ENCODE measurements around the gene RAB8B. TPM values are rescaled to one million over a fixed set of nuclear protein-coding genes. Genes with fewer than 3 reads are reported as not detected.

The RAB8B gene
- total and polyA plus RNA-seq, 5 donors from 2014 or later, result 67.4 to 114 (median 77.7) TPM

DNA sequence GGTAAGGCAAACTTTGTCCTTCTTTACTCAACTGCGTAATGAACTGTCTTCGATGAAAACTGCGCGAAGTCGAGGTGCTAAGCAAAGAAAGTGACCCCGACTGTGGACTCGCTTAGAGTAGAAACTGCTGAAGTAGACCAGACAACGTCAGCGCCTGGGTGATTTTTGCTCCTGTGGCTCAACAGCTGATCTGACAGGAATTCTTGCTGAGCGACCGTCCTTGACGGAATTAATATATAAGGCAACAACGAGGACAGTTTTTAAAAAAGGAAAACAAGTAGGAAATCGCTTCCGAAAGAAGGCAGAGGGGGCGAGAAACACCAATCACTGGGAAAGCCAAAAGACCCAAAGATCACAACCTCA, 32.7 kb upstream of the RAB8B start:
- peak overlapping the region; percentile 93 for H3K4me3 ChIP-seq (ENCODE audit: low read depth, low read length)
- DNase-seq, result peak in 1 of 3 donors; percentile 42

DNA sequence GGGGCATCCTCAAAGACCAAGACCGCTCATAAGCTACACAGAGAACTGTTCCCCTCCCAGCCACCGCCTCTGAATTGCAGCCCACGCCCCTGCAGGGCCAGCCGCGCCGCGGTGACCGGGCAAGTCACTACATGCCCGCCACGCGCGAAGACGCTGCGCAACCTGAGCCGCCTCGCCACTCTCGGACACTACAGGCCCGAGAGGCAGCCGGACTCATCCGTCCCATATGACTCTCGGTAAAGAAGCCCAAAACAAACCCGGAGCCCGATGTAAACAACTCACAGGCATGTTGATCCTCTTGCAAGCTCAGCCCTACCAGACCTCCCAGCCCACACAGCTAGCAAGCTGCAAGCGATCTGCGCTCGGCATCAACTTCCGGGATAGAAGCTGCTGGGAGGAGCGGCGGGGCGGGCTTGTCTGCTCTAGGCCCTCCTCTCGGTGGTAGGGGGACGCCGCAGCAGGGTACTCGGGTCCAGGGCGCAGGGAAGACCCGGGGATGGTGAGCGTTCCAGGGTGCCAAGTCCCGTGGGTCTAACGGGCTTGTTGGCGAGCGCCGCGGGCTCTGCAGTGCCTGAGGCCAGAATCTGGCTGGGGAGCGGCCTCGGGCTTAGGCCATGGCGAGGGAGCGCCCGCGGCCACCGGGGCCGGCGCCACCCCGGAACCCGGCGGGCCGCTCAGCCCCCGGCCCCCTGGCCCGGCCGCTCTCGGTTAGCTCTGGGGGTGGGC, 32.1 kb upstream of the RAB8B start, which contains the start of gene RPS27L:
Gene RPS27L, minus strand, starts transcription at position 360 of the 726 bp plus-strand sequence. Its CDS starts 72 bp downstream, at position 288.
- Mint-ChIP-seq H3K9me3 (peaks cover 0 to 2% (median 0%) of the 10 kb centered on the region in 7 donors), H3K27ac (peak within 1 kb of the TSS; percentile 94 to 100 (median 99)), H3K27me3 (no peaks in the 10 kb centered on the region), H3K4me1 (peaks cover 19 to 38% (median 28%) of the 10 kb centered on the region in 4 donors), H3K4me3 (peak within 1 kb of the TSS; percentile 98 to 100 (median 100)), H3K36me3 (peaks cover 8% of the 10 kb centered on the region)
- ATAC-seq (ENCODE audit: low read depth in 2 of 2) (peak; percentile 98), DNase-seq (peak; percentile 81 to 96 (median 87))
- Histone ChIP-seq H3K4me3 (ENCODE audit: low read depth, low read length) (peak within 1 kb of the TSS; percentile 93), H3K36me3 (ENCODE audit: control insufficient read depth, insufficient read depth, low read length) (peaks cover 13% of the 10 kb centered on the region), H3K4me1 (ENCODE audit: control insufficient read depth, insufficient read depth, low read length, poor library complexity, severe bottlenecking) (peaks cover 17% of the 10 kb centered on the region), H3K27ac (ENCODE audit: insufficient read depth, low read length, poor library complexity, severe bottlenecking) (peak within 1 kb of the TSS; percentile 77), H3K9me3 (ENCODE audit: control insufficient read depth in 2 of 2, low read length in 2 of 2) (no peaks in the 10 kb centered on the region), H3K27me3 (ENCODE audit: control insufficient read depth, insufficient read depth, low read length) (no peaks in the 10 kb centered on the region)

More for the DNA sequence above, 32.7 kb upstream of the RAB8B start:
- Mint-ChIP-seq H3K27ac (peak overlapping the region; percentile 94 to 100 (median 99)), H3K9me3 (peaks cover 0 to 2% (median 0%) of the 10 kb centered on the region in 7 donors), H3K4me1 (peaks cover 19 to 38% (median 29%) of the 10 kb centered on the region in 4 donors), H3K4me3 (peak overlapping the region; percentile 98 to 100 (median 100)), H3K27me3 (no peaks in the 10 kb centered on the region), H3K36me3 (peaks cover 9% of the 10 kb centered on the region)
- no peaks in the 10 kb centered on the region for H3K27me3 ChIP-seq (ENCODE audit: control insufficient read depth, insufficient read depth, low read length)
- peaks cover 17% of the 10 kb centered on the region for H3K4me1 ChIP-seq (ENCODE audit: control insufficient read depth, insufficient read depth, low read length, poor library complexity, severe bottlenecking)
- H3K36me3 ChIP-seq (ENCODE audit: control insufficient read depth, insufficient read depth, low read length), result peaks cover 13% of the 10 kb centered on the region
- no peaks in the 10 kb centered on the region for H3K9me3 ChIP-seq (ENCODE audit: control insufficient read depth in 2 of 2, low read length in 2 of 2)
- no peak for ATAC-seq (ENCODE audit: low read depth in 2 of 2)
- H3K27ac ChIP-seq (ENCODE audit: insufficient read depth, low read length, poor library complexity, severe bottlenecking), result peak overlapping the region; percentile 77

DNA sequence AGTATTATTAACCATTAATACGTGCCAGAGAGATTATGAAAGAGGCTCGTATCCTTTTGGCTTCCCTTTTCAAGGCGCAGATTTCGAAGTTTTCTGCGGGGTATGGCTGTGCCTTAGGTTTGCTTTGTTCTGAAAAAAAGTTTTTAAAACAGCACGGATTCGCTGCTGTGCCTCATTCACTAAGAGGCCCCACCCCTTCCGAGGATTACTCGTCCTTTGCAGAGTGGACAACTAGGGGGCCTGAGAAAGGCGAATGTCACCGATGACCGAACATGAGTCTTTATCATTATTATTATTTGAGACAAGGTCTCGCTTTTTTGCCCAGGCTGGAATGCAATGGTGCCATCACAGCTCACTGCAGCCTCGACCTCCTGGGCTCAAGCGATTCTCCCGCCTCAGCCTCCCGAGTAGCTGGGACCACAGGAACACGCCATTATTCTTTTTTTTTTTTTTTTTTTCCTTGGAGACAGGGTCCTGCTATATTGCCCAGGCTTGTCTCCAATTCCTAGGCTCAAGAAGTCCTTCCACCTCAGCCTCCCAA, 31.4 kb upstream of the RAB8B start:
- Mint-ChIP-seq H3K4me3 (peak overlapping the region; percentile 89 to 100 (median 93)), H3K36me3 (peaks cover 6% of the 10 kb centered on the region), H3K27me3 (no peaks in the 10 kb centered on the region), H3K9me3 (peaks cover 0 to 2% (median 0%) of the 10 kb centered on the region in 7 donors), H3K27ac (peak overlapping the region; percentile 87 to 100 (median 94)), H3K4me1 (peaks cover 16 to 33% (median 24%) of the 10 kb centered on the region in 4 donors)
- no peaks in the 10 kb centered on the region for H3K27me3 ChIP-seq (ENCODE audit: control insufficient read depth, insufficient read depth, low read length)
- peaks cover 17% of the 10 kb centered on the region for H3K4me1 ChIP-seq (ENCODE audit: control insufficient read depth, insufficient read depth, low read length, poor library complexity, severe bottlenecking)
- ATAC-seq (ENCODE audit: low read depth in 2 of 2), result peak; percentile 4 to 9
- peak overlapping the region; percentile 93 for H3K4me3 ChIP-seq (ENCODE audit: low read depth, low read length)
- H3K36me3 ChIP-seq (ENCODE audit: control insufficient read depth, insufficient read depth, low read length), result peaks cover 10% of the 10 kb centered on the region
- H3K27ac ChIP-seq (ENCODE audit: insufficient read depth, low read length, poor library complexity, severe bottlenecking), result peak overlapping the region; percentile 77
- H3K9me3 ChIP-seq (ENCODE audit: control insufficient read depth in 2 of 2, low read length in 2 of 2), result no peaks in the 10 kb centered on the region
- peak in 2 of 3 donors; percentile 9 to 63 for DNase-seq

DNA sequence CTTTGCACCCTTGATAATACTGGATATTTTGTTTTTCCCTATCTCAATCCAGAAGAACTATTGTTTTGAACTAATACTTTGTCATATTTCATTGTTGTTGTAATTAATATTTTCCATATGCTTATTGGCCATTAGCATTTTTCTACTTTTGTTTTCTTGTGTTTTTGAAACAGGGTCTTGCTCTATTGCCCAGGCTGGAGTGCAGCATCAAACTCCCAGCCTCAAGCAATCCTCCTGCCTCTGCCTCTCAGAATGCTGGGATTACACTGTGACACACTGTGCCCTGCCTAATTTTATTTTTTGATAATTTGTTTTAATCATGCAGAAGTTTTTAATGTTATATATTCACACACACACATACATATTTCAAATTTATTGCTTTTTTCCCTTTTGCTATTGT, 28.8 kb upstream of the RAB8B start:
- ATAC-seq (ENCODE audit: low read depth in 2 of 2), result no peak
- Mint-ChIP-seq H3K36me3 (no peaks in the 10 kb centered on the region), H3K4me3 (peak overlapping the region in 2 of 4 donors; percentile 62 to 74), H3K27ac (no peak overlapping the region), H3K4me1 (peaks cover 9 to 19% (median 12%) of the 10 kb centered on the region in 4 donors), H3K27me3 (no peaks in the 10 kb centered on the region), H3K9me3 (peaks cover 0 to 2% (median 0%) of the 10 kb centered on the region in 7 donors)
- Histone ChIP-seq H3K4me1 (ENCODE audit: control insufficient read depth, insufficient read depth, low read length, poor library complexity, severe bottlenecking) (peaks cover 13% of the 10 kb centered on the region), H3K27ac (ENCODE audit: insufficient read depth, low read length, poor library complexity, severe bottlenecking) (no peak overlapping the region), H3K36me3 (ENCODE audit: control insufficient read depth, insufficient read depth, low read length) (peaks cover under 1% of the 10 kb centered on the region), H3K9me3 (ENCODE audit: control insufficient read depth in 2 of 2, low read length in 2 of 2) (no peaks in the 10 kb centered on the region), H3K4me3 (ENCODE audit: low read depth, low read length) (no peak overlapping the region), H3K27me3 (ENCODE audit: control insufficient read depth, insufficient read depth, low read length) (no peaks in the 10 kb centered on the region)
- no peak for DNase-seq

DNA sequence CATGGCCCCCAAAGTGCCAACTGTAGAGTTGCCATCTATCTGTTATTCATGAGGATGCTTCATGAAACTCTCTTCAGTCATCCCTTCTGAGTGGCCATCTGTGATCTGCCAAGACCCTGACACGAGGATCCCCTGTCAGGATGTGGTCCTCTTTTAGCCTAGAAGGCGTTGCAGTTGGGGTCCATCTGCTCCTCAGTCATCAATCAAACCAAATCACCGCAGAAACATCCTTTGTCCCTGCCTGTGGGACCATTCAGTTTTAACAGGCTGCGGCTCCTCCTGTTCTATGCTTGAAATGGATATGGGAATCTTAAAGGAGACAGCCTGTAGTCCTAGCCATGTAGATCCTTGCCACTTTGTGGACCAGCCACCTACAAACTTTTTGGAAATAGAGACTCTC, 26.2 kb upstream of the RAB8B start:
- H3K9me3 Mint-ChIP-seq, result peaks cover 0 to 2% (median 0%) of the 10 kb centered on the region in 7 donors
- H3K27me3 Mint-ChIP-seq, result no peaks in the 10 kb centered on the region
- no peaks in the 10 kb centered on the region for H3K36me3 Mint-ChIP-seq
- ATAC-seq (ENCODE audit: low read depth in 2 of 2), result no peak
- no peak overlapping the region for H3K4me3 ChIP-seq (ENCODE audit: low read depth, low read length)
- H3K9me3 ChIP-seq (ENCODE audit: control insufficient read depth in 2 of 2, low read length in 2 of 2), result no peaks in the 10 kb centered on the region
- no peak overlapping the region for H3K27ac Mint-ChIP-seq
- H3K36me3 ChIP-seq (ENCODE audit: control insufficient read depth, insufficient read depth, low read length), result no peaks in the 10 kb centered on the region
- peaks cover 0 to 8% (median 4%) of the 10 kb centered on the region in 4 donors for H3K4me1 Mint-ChIP-seq
- no peak for DNase-seq
- no peak overlapping the region for H3K27ac ChIP-seq (ENCODE audit: insufficient read depth, low read length, poor library complexity, severe bottlenecking)
- H3K27me3 ChIP-seq (ENCODE audit: control insufficient read depth, insufficient read depth, low read length), result no peaks in the 10 kb centered on the region
- H3K4me1 ChIP-seq (ENCODE audit: control insufficient read depth, insufficient read depth, low read length, poor library complexity, severe bottlenecking), result peaks cover 2% of the 10 kb centered on the region
- H3K4me3 Mint-ChIP-seq, result no peak overlapping the region

DNA sequence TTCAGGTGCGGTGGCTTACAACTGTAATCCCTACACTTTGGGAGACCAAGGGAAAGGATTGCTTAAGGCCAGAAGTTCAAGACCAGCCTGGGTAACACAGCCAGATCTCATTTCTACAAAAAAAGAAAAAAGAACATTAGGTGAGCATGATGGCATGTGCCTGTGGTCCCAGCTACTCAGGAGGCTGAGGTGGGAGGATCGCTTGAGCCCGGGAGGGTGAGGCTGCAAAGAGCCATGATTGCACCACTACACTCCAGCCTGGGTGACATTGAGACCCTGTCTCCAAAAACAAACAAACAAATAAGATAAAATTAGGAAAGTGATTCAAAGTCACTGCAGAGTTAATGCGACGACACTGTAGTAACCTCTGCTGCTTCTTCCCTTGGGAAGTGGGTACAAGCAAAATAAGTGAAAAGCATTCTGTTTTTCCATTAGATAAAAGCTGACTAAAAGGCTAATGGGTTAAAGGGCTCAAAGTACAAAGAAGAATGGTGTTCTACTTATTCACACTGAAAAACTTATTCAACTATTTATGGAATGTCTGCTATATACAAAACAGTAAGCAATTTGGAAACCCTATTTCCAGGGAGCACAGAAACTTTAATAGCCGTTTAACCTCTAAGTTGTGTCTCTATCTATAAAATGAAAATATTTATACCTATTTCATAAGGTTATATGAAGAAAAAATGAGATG, 24.1 kb upstream of the RAB8B start:
- Mint-ChIP-seq H3K27me3 (no peaks in the 10 kb centered on the region), H3K9me3 (no peaks in the 10 kb centered on the region)
- no peaks in the 10 kb centered on the region for H3K4me1 ChIP-seq (ENCODE audit: control insufficient read depth, insufficient read depth, low read length, poor library complexity, severe bottlenecking)

DNA sequence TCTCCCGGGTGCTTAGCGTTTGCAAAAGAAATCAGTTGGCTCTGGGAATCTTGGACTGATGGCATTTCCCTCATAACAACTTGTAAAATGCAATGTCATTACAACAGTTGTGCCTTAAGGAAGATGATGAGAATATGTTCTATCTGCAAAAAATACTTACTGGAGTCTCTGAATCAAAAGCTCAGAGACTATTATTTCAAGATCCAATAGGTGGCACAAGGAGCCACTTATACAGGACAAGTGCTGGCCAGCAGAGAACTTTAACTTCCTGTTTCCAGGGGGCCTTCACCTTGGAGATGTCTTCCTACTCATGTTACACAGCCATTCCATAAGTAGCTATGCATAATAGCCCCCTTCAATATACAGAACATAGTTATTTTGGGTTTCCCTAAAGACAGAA, 23.2 kb upstream of the RAB8B start:
- H3K36me3 Mint-ChIP-seq, result no peaks in the 10 kb centered on the region
- no peaks in the 10 kb centered on the region for H3K27me3 ChIP-seq (ENCODE audit: control insufficient read depth, insufficient read depth, low read length)
- H3K27ac Mint-ChIP-seq, result peak overlapping the region in 1 of 3 donors; percentile 33
- H3K4me1 ChIP-seq (ENCODE audit: control insufficient read depth, insufficient read depth, low read length, poor library complexity, severe bottlenecking), result no peaks in the 10 kb centered on the region
- H3K9me3 ChIP-seq (ENCODE audit: control insufficient read depth in 2 of 2, low read length in 2 of 2), result no peaks in the 10 kb centered on the region
- no peaks in the 10 kb centered on the region for H3K27me3 Mint-ChIP-seq
- peak in 1 of 2 donors; percentile 50 for ATAC-seq (ENCODE audit: low read depth in 2 of 2)
- peak in 1 of 3 donors; percentile 51 for DNase-seq
- no peak overlapping the region for H3K27ac ChIP-seq (ENCODE audit: insufficient read depth, low read length, poor library complexity, severe bottlenecking)
- no peak overlapping the region for H3K4me3 Mint-ChIP-seq
- no peak overlapping the region for H3K4me3 ChIP-seq (ENCODE audit: low read depth, low read length)
- no peaks in the 10 kb centered on the region for H3K36me3 ChIP-seq (ENCODE audit: control insufficient read depth, insufficient read depth, low read length)
- no peaks in the 10 kb centered on the region for H3K9me3 Mint-ChIP-seq
- peaks cover 0 to 8% (median 3%) of the 10 kb centered on the region in 4 donors for H3K4me1 Mint-ChIP-seq

More for the DNA sequence above, 24.1 kb upstream of the RAB8B start:
- no peak for DNase-seq
- no peaks in the 10 kb centered on the region for H3K36me3 Mint-ChIP-seq
- H3K4me1 Mint-ChIP-seq, result peaks cover 0 to 8% (median 3%) of the 10 kb centered on the region in 4 donors
- no peak for ATAC-seq (ENCODE audit: low read depth in 2 of 2)
- no peak overlapping the region for H3K4me3 Mint-ChIP-seq
- Histone ChIP-seq H3K36me3 (ENCODE audit: control insufficient read depth, insufficient read depth, low read length) (no peaks in the 10 kb centered on the region), H3K9me3 (ENCODE audit: control insufficient read depth in 2 of 2, low read length in 2 of 2) (no peaks in the 10 kb centered on the region), H3K4me3 (ENCODE audit: low read depth, low read length) (no peak overlapping the region), H3K27me3 (ENCODE audit: control insufficient read depth, insufficient read depth, low read length) (no peaks in the 10 kb centered on the region), H3K27ac (ENCODE audit: insufficient read depth, low read length, poor library complexity, severe bottlenecking) (no peak overlapping the region)
- no peak overlapping the region for H3K27ac Mint-ChIP-seq
